GM12878 (cell line): ENCODE data around the gene ITCH. TPM values are rescaled to one million over a fixed set of nuclear protein-coding genes. Genes with fewer than 3 reads are reported as not detected.

Experiments
- ATAC-seq: fragments of 200-7000 bp; cut with Tn5 transposase; 3 replicates; pipeline ENCODE4 v1.9.1; 2020; ENCODE audit warnings: mild to moderate bottlenecking, moderate library complexity
- BruUV-seq: library from RNA; stranded (reverse); fragments of 400-500 nt; replicated peaks from 2 replicates; lab custom pipeline; 2021; lab: Mats Ljungman, UMichigan
- CTCF ChIA-PET: fragments of 300-600 bp; sonication (Branson Sonifier 250); formaldehyde crosslinking; extraction: SDS; loops from one replicate; lab custom pipeline; 2021; ENCODE audit warnings: inconsistent platforms; lab: Yijun Ruan, JAX
- POLR2A ChIA-PET: fragments of 350-600 bp; formaldehyde crosslinking; extraction: SDS; loops from one replicate; lab custom pipeline; 2021; ENCODE audit warnings: inconsistent platforms; lab: Charles Lee
- RAD21 ChIA-PET: fragments of 300-600 bp; sonication (Branson Sonifier 250); formaldehyde crosslinking; loops from one replicate; lab custom pipeline; 2023; ENCODE audit warnings: antibody characterized with exemption; ENCODE audit not compliant: unreplicated experiment; lab: Charles Lee
- SMC1A ChIA-PET: fragments of 300-600 bp; sonication (Branson Sonifier 250); formaldehyde crosslinking; loops from one replicate; lab custom pipeline; 2023; ENCODE audit not compliant: unreplicated experiment, uncharacterized antibody; lab: Charles Lee
- DNase-seq: peaks from one replicate; pipeline ENCODE4 v3.0.0-alpha.2; 2011; ENCODE audit warnings: low read depth, low spot score
- FAIRE-seq: peaks from 3 replicates; lab custom pipeline; 2011; peaks lifted over from hg19 to GRCh38; lab: Jason Lieb, UNC
- H2AFZ ChIP-seq: 2 replicates; pipeline ENCODE4 v1.6.0; 2011; ENCODE audit warnings: low read depth, low read length, control low read depth; ENCODE audit not compliant: control insufficient read depth
- H3K27ac ChIP-seq: 2 replicates; pipeline ENCODE4 v1.5.1; 2011; ENCODE audit warnings: control low read depth; ENCODE audit not compliant: control insufficient read depth, insufficient read depth
- H3K27me3 ChIP-seq, 2 experiments: replicated peaks in 1 of 2; 2 replicates each; pipeline versions ENCODE4 v1.6.0 to v1.6.1; 2011; ENCODE audit warnings: low read length in 1 of 2; ENCODE audit not compliant: control insufficient read depth in 2 of 2, insufficient read depth in 2 of 2
- H3K36me3 ChIP-seq, 2 experiments: 2 replicates each; pipeline ENCODE4 v1.5.1; 2011; ENCODE audit warnings: low read length in 1 of 2; ENCODE audit not compliant: control insufficient read depth in 2 of 2, insufficient read depth in 2 of 2
- H3K4me1 ChIP-seq: 2 replicates; pipeline ENCODE4 v1.6.1; 2011; ENCODE audit warnings: mild to moderate bottlenecking, low read length, moderate library complexity, mixed read lengths; ENCODE audit not compliant: control insufficient read depth, insufficient read depth
- H3K4me2 ChIP-seq: 2 replicates; pipeline ENCODE4 v1.6.0; 2011; ENCODE audit warnings: control low read depth; ENCODE audit not compliant: control insufficient read depth, insufficient read depth
- H3K4me3 ChIP-seq: fragments of 200-600 bp; sonication (generic); 2 replicates; pipeline ENCODE4 v1.5.1; 2016
- H3K79me2 ChIP-seq: 2 replicates; pipeline ENCODE4 v1.6.0; 2011; ENCODE audit warnings: low read length; ENCODE audit not compliant: control insufficient read depth, insufficient read depth
- H3K9ac ChIP-seq: 2 replicates; pipeline ENCODE4 v1.8.0; 2011; ENCODE audit warnings: low read length, control low read depth, mixed read lengths; ENCODE audit not compliant: control insufficient read depth, insufficient read depth
- H3K9me3 ChIP-seq: replicated peaks from 3 replicates; pipeline ENCODE4 v1.5.1; 2011; ENCODE audit warnings: mild to moderate bottlenecking, low read length; ENCODE audit not compliant: control insufficient read depth, insufficient read depth
- H4K20me1 ChIP-seq: 2 replicates; pipeline ENCODE4 v1.6.0; 2011; ENCODE audit not compliant: control insufficient read depth, insufficient read depth
- ATF3 ChIP-seq: IDR thresholded peaks from 2 replicates; pipeline ENCODE4 v1.6.1; 2011; ENCODE audit warnings: low read depth, mild to moderate bottlenecking, low read length, moderate library complexity, borderline replicate concordance; ENCODE audit errors: extremely low read depth
- BCL11A ChIP-seq: IDR thresholded peaks from 2 replicates; pipeline ENCODE4 v1.6.1; 2011; ENCODE audit warnings: low read depth, low read length
- CREM ChIP-seq: IDR thresholded peaks from 2 replicates; pipeline ENCODE4 v1.6.1; 2014; ENCODE audit warnings: antibody characterized with exemption, low read depth
- MEF2A ChIP-seq: IDR thresholded peaks from 2 replicates; pipeline ENCODE4 v1.6.1; 2011; ENCODE audit warnings: low read depth, mild to moderate bottlenecking, low read length, moderate library complexity; ENCODE audit not compliant: insufficient read depth
- ZNF622 ChIP-seq: fragments of 450-650 bp; IDR thresholded peaks from 2 replicates; pipeline ENCODE4 v1.6.1; 2017; ENCODE audit warnings: mild to moderate bottlenecking, inconsistent platforms
- ZNF687 ChIP-seq: fragments of 450-650 bp; IDR thresholded peaks from 2 replicates; pipeline ENCODE4 v1.6.1; 2017; ENCODE audit warnings: mild to moderate bottlenecking, moderate library complexity
- WGBS: methylation state at CpG from one replicate; pipeline ENCODE4 v1.1.6; 2016; ENCODE audit warnings: low lambda C conversion rate; ENCODE audit not compliant: insufficient replicate concordance, insufficient coverage; ENCODE audit errors: missing lambda C conversion rate; 5-methylcytosine and 5-hydroxymethylcytosine counted together
- in situ Hi-C: fragments of 300-500 bp; cut with MboI; formaldehyde crosslinking; loops from 9 replicates; pipeline ENCODE4 v1.14.3; 2018; ENCODE audit warnings: mixed read lengths
- intact Hi-C: fragments of 100-400 bp; cut with micrococcal nuclease; formaldehyde crosslinking; loops from one replicate; pipeline ENCODE4 v1.14.2; 2022; ENCODE audit not compliant: unreplicated experiment
- polyA plus RNA-seq, 11 experiments: library from polyadenylated mRNA; depleted of rRNA in 4 of 11; unstranded in 6 of 11; stranded (reverse) in 5 of 11; fragments of >200 nt; fragmentation: Nextera tagmentation in 4 of 11; fragmentation: Illumina TruSeq in 1 of 11; extraction: Ambion mirVana in 4 of 11; extraction: Trizol in 1 of 11; gene quantifications; 1 replicate in 1 of 11; 2 replicates in 10 of 11; pipeline versions ENCODE4 v1.2.1 to v1.2.3, GENCODE V29; 2011 to 2016; ENCODE audit warnings: inconsistent platforms in 2 of 11, missing spikeins in 2 of 11, low read depth in 1 of 11
- total RNA-seq, 4 experiments: library from RNA; depleted of rRNA in 3 of 4; stranded (reverse); fragments of >200 nt in 3 of 4; fragmentation: Illumina TruSeq in 1 of 4; extraction: Trizol in 1 of 4; gene quantifications; 2 replicates each; pipeline versions ENCODE4 v1.2.1 to v1.2.3, GENCODE V29; 2013 to 2021

Gene ITCH
- total and polyA plus RNA-seq, 10 of the 15 experiments (the other 5 are each of a cell fraction or from before 2014, with no cell fraction given), result 7.5 to 46.1 (median 21.5) TPM

- TF ChIP-seq MEF2A, result no peak
- TF ChIP-seq ZNF622, result no peak
- TF ChIP-seq ZNF687, result no peak
- no peak for TF ChIP-seq CREM
- no peak for TF ChIP-seq BCL11A
- no peak for TF ChIP-seq ATF3
- no peaks in the 10 kb centered on the region for H4K20me1 ChIP-seq
- H3K27ac ChIP-seq, result peak overlapping the region; percentile 46; the same call in 1 of the 2 replicates
- BruUV-seq, result no TSS peak
- FAIRE-seq (no peak), ATAC-seq (no peak), DNase-seq (no peak)
- H3K36me3 ChIP-seq, result peaks cover 9 to 17% of the 10 kb centered on the region in 2 experiments; a peak in 3 of 4 replicates
- H3K4me3 ChIP-seq, result no peak overlapping the region
- no peaks in the 10 kb centered on the region for H3K9me3 ChIP-seq
- WGBS, result 92% methylated on average over 15 of the region's 15 CpGs
- H3K27me3 ChIP-seq, result no peaks in the 10 kb centered on the region
- ChIA-PET CTCF (interaction anchor here (0.6 to 5.7 kb wide), 9 partner anchors 18 to 234 kb away, joined by 3 to 93 read pairs (median 4); no protein-coding TSS in a partner anchor), RAD21 (interaction anchor here (1.6 to 5.7 kb wide), 3 partner anchors 167 to 229 kb away, joined by 5 to 21 read pairs (median 9); no protein-coding TSS in a partner anchor), SMC1A (interaction anchor here (1.0 to 5.7 kb wide), 6 partner anchors 10 to 240 kb away, joined by 3 to 50 read pairs (median 5); partner anchors contain the start of gene TP53INP2), POLR2A (no interaction called here)
- no peak overlapping the region for H3K4me2 ChIP-seq
- peaks cover 4% of the 10 kb centered on the region; the same call in 1 of the 2 replicates for H3K4me1 ChIP-seq
- in situ Hi-C loops (no loop called here), intact Hi-C loops (no loop called here)
- no peaks in the 10 kb centered on the region for H3K79me2 ChIP-seq
- H2AFZ ChIP-seq, result no peak overlapping the region
- no peak overlapping the region for H3K9ac ChIP-seq
These were observed 177.7 kb downstream of the ITCH start for GRCh38 chr20:34540596-34541263.
